Nucleus accumbens (tissue), 56 donors: ENCODE measurements around the gene PITPNM3.
"Not testable (repeated sequence)": the region's sequence is repeated elsewhere in the genome, so short reads cannot be mapped to it uniquely, and the experiment has no call there.

ENCODE experiments used
- DNase-seq, 56 donors: peaks; one replicate each; lab custom pipeline; 2025; lab: John Stamatoyannopoulos, UW

Gene PITPNM3

DNA sequence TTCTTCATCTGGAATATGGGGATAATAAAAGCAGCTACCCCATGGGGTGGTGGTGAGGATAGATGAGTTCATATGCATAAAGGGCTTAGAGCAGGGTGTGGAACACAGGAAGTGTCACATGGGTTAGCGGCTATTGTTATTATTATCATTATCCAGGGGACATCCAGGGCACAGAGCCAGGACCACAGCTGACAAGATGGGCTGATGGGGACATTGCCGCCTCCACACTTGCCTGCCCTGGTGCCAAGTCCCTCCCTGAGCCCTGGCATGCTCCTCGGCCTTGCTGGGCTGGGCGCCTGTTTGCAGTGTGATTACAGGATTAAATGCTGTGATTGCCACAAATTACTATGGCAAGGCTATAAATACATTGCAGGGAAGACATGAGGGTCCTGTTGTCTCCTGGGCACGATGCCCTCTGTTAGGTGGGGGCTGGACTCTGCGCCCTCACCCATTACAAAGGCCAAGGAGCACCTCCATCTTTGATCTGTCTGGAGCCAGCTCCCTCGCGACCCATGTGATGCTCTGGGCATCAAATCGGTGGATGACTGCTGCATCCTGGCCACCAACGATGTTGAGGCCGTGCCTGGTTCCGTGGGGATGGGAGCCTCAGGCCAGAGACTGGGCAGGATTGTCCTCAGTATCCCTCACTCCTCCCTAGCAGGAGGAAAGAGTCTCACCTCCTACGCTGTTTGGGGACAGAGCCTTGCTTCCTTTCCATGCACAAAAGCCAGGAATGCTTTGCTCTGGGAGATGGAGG, 68.9 kb downstream of the PITPNM3 start:
- DNase-seq: no peak

DNA sequence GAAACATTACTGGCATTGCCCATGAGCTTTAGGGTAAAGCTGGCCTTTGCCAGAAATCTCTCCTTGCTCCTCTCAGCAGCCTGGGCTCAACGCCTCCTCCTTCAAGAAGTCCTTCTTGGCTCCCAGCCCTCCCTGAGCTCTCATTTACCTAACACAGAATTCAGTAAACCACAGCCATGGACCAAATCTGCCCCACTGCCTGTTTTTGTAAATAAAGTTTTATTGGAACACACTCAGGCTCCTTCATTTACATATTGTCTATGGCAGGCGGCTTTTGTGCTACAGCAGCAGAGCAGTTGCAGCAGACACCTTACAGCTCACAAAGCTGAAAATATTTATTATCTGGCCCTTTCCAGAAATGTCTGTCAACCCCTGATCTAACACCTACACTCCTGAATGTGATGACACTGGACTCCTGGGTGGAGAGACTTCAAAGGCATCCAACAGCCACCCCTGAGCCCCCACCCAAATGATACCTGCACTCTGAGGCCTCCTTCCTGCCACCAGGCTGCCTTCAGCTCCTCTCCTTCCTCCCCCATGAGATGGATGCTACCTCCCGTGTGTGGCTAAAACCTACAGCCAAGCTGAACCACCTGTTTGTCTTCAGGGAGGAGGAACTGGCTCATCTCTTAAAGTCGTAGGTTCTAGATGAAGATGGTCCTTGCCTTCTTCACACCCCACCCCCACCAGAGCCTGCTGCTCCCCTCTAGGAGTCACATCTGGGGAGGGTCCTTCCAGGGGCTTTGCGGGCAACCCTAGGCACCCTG, 70.5 kb downstream of the PITPNM3 start:
- no peak for DNase-seq

- no peak for DNase-seq
These were observed 72.8 kb downstream of the PITPNM3 start for GRCh38 chr17:6483507-6483906.

- DNase-seq: not testable (repeated sequence)
These were observed 73.6 kb downstream of the PITPNM3 start for GRCh38 chr17:6482796-6483195.

- no peak for DNase-seq
These were observed 74.3 kb downstream of the PITPNM3 start for GRCh38 chr17:6482105-6482455.

- DNase-seq: no peak
These were observed 76.1 kb downstream of the PITPNM3 start for GRCh38 chr17:6480303-6480675.

- no peak for DNase-seq
These were observed 76.6 kb downstream of the PITPNM3 start for GRCh38 chr17:6479622-6480302.

GRCh38 chr17:6478486-6478885, 77.9 kb downstream of the PITPNM3 start:
- DNase-seq: no peak

DNA sequence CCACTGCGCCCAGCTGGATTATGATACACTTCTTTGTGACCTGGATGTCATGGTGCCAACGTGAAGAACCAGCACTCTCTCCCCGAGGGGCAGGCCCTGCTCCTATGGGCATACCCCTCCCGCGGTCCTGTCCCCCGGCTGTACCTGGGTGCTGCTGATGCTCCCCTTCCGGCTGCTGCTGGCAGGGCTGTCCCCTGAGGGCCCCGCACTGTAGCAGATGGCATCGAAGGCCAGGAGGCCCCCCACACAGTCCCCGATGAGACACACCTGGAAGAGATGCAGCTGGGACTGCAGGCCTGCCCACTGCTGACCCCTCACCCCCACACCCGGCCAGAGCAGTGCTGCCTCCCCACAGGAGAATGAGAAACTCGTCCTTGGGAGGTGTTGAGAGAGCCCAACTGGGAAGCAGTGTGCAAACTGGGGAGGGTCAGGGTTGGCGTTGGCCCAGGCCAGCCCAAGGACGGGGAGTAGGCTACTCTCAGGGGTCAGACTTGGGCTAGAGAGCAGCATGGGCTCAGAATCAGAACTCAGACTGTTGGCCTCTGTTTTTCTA, 78.4 kb downstream of the PITPNM3 start:
- DNase-seq: no peak

DNA sequence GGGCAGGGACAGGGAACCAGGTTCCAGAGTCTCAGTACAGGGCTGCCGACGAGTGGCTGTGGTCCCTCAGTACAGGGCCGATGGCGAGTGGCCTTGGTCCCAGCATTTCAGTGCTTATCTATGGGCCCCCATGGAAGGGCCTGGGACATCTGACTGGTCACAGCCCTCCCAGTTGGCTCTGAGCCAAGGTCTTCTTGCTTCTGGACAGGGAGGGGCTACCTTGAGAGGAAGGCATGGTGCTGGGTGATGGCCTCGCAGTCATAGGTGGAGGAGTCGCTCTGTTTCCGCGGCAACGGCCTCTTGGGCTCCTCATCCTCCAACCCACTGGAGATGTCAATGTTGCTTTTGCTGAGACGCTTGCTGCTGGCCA, 79.6 kb downstream of the PITPNM3 start:
- DNase-seq: peak in 1 of 56 donors; percentile 27

- no peak for DNase-seq
These were observed 80.1 kb downstream of the PITPNM3 start for GRCh38 chr17:6476076-6476809.

GRCh38 chr17:6475411-6475810, 80.9 kb downstream of the PITPNM3 start:
- no peak for DNase-seq

DNA sequence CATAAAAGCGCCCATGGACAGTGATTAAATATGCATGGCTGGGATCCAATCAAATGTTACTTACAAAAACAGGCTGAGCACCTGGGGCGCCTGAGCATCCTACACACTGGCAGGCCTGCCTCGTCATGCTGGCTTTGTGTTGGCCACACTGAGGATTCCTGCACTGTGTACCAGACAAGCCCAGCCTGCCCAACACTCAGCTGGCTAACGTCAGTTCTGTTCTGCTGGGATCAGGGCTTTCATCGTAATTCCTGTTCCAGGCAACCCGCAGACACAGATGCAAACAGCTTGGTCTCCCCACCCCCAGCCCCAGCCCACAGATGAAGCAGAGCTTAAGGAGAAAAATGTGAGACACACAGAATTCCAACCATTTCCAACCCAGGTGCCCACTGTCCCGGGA, 81.4 kb downstream of the PITPNM3 start:
- DNase-seq: peak in 1 of 56 donors; percentile 14

DNA sequence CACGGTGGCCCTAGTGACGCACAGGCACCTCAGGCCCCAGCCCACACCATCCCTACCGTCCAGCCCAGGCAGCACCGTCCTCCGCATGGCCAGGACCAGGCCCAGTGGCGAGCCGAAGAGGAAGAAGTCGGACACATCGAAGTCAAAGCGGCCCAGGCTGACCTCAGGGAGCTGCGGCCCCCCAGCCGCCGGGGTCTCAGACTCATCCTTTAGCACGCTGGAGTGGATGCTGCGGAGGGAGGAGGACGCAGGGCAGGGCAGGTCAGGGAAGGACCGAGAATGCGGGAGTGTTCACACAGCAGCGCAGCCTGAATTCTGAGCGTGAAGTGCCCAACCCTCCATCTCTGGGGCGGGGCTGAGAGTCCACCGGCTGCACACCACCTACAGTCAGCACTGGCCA, 82.0 kb downstream of the PITPNM3 start:
- DNase-seq: no peak

DNA sequence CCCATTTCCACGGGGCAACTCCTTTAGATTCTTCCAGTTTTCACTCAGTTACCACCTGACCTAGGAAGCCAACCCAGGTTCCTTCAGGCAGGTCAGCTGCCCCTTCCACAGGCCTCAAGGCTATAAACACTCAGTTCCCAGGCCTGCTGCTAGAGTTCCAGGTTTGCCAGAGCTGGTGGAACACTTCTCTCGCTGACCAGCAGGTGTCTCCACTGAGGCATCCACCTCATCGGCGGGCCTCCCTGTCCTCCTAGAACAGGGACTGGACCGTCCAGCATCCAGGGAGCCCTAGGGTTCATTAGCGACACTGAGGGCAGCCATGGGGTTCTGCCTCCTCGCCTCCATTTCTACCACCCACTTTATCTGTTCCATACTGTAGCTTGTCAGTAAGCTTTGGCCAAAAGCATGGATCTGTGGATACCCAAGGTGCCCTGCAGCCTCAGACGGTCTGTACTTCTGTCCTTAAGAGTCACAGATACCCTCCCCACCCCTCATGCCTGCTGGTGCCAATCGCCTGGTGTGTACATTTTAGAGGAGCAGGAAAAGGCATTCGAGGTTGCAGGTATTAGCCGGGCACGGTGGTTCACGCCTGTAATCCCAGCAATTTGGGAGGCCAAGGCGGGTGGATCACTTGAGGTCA, 83.1 kb downstream of the PITPNM3 start:
- DNase-seq: peak in 51 of 56 donors; percentile 10 to 86 (median 46)

DNA sequence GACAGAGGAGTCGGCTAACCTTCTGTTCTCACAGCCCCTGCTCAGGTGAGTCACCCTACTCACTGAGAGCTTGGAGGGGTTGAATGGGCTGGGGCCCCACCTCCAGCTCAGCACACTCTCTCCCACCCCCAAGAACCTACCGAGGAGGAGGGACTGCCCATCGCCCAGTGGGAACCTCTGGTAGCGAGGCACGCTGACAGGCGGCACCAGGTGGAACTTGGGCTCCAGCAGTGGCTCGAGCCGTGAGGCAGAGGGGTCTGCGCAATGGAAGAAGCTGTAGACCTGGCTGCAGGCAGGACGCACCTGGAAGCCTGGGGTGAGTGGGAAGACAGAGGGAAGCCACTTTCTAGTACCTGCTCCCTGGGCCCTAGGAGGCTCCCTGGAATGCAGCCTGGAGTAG, 83.8 kb downstream of the PITPNM3 start:
- DNase-seq: peak in 1 of 56 donors; percentile 29

DNA sequence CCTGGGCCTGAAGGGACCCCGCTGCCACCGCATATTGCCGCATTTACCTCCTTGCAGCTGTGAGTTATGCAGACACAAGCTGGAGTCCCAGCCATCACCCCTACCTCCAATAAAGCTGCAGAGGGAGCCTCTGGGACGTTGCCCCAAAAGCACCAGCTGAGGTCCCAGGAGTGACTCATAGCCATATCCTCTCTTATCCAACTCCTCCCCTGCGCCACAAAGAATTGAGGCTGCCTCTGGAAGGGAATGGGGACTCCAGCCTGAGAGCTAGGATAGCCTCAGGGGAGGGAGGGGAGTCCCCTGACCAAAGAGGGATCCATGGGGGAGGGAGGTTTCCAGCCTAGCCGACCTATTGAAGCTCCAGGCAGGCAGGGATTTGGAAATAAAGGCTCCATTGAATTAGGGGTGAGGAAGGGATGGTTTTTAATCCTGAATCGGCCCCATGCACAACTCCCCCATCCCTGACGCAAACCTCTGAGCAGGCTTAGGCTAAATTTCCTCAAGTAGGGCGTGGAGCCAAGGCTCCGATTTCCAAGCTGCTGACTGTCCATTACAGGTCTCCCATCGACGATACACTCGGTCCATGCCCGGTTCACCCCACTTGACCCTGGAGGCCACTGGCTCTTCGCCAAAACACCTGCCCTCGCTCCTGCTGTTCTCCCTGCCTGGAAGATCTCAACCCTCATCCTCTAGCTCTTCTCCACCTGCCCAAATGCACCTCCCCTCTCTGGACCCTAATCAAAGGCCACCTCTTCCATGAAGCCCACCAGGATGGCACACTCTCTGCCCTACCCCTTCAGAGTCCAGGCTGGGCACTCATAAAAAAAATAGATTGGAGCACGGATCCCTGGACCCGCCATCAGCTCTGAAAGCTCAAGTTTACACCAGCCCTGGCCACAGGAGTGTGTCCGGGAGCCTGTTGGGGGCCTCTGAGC, 84.6 kb downstream of the PITPNM3 start:
- DNase-seq: no peak

GRCh38 chr17:6470751-6471521, 85.4 kb downstream of the PITPNM3 start:
- no peak for DNase-seq
